ENCODE data around the gene OTOP1.
"Not testable (repeated sequence)": the region's sequence is repeated elsewhere in the genome, so short reads cannot be mapped to it uniquely, and the experiment has no call there.

OTOP1 gene, protein sequence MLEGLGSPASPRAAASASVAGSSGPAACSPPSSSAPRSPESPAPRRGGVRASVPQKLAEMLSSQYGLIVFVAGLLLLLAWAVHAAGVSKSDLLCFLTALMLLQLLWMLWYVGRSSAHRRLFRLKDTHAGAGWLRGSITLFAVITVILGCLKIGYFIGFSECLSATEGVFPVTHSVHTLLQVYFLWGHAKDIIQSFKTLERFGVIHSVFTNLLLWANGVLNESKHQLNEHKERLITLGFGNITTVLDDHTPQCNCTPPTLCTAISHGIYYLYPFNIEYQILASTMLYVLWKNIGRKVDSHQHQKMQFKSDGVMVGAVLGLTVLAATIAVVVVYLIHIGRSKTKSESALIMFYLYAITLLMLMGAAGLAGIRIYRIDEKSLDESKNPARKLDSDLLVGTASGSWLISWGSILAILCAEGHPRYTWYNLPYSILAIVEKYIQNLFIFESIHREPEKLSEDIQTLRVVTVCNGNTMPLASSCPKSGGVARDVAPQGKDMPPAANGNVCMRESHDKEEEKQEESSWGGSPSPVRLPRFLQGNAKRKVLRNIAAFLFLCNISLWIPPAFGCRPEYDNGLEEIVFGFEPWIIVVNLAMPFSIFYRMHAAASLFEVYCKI

DNA sequence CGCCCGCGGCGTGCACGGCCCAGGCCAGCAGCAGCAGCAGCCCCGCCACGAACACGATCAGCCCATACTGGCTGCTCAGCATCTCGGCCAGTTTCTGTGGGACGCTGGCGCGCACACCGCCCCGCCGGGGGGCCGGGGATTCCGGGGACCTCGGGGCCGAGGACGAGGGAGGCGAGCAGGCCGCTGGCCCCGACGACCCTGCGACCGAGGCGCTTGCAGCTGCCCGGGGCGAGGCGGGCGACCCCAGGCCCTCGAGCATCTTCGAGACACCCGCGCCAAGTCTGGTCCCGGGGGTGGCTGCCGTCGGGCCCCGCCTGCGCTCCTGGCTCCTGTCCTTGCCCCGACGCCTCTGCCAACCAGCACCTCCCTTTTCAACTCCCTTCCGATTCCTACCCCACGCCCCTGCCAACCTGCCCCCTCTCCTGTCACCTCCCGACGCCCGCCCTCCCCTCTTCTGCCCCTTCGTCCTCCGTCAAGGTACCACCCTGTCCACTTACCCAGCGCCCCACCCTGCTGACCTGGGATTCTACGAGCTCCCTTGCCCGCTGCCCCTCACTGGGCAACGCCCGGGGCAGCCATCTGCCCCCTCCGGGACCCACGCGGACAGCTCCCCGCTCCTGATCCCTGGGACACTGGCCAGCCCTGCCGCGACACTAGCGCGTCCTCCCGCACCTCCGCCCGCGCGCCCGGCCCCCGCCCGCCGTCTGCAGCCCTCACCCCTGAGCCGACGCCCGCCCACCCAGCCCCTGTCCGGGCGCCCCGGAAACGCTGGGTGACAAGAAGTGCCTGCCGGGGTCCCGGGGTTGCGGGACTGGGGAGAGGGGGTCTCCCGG, at the start of gene OTOP1:
OTOP1 (minus strand) TSS at position 324 of the 833 bp plus-strand sequence; CDS start at position 259, 65 bp downstream.
- no peak for DNase-seq

DNA sequence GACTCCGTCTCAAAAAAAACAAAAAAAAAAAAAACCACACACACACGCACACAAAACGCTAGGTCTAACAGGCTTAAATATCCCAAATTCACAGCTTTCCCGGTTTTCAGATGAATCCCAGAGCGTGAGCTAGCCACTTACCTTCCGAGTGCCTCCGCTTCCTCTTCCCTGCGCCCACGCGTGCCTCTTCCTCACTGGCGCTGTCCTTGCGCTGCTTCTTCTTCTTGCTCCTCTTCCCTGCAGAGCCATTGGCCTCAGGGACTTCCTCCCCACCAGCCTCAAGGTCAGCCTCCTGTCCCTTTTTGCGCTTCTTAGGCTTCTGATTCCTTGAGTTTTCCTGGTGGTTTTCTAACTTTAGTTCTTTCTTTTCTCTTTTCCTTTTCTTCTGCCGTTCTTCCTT, 47.5 kb upstream of the OTOP1 start:
- DNase-seq = no peak

DNA sequence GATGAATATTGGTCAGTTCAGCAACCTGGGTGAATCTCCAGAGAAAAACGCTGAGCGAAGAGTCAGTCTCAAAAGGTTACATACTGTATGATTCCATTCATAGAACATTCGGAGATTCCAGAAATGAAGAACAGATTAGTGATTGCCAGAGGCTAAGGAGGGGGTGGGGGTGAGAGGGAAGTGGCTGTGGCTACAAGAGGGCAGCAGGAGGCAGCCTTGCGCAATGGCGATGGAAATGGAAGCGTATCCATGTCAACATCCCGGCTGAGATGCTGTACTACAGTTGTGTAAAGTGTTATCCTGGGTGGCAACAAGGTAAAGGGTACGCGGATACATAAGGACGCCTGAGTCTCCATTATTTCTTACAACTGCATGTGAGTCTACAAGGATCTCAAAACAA, 45.2 kb upstream of the OTOP1 start:
- DNase-seq = no peak

DNA sequence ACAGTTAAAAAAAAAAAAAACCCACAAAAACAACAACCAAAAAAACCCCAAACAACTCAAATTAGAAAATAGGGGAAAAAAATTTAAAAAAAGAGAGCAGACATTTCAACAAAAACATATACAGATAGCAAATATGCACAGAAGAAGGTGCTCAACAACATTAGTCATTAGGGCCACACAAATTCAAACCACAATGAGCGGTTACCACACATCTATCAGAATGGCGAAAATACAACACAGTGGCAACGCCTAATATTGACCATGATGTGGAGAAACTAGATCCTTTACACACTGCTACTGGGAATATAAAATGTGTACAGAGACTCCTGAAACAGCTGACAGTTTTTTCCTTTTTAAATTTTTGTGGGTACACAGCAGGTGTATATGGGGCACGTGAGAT, 43.8 kb upstream of the OTOP1 start:
- DNase-seq = no peak

DNA sequence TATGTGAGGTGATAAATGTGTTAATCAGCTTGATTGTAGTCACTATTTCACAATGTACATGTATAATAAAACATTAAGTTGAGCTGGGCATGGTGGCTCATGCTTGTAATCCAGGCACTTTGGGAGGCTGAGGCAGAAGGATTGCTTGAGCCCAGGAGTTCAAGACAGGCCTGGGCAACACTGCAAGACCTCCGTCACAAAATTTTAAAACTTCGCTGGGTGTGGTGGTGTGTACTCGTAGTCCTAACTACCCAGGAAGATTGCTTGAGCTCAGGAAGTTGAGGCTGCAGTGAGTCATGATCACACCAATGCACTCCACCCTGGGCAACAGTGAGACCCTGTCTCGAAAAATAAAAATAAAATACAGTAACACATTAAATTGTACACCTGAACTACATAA, 43.1 kb upstream of the OTOP1 start:
- no peak for DNase-seq

DNA sequence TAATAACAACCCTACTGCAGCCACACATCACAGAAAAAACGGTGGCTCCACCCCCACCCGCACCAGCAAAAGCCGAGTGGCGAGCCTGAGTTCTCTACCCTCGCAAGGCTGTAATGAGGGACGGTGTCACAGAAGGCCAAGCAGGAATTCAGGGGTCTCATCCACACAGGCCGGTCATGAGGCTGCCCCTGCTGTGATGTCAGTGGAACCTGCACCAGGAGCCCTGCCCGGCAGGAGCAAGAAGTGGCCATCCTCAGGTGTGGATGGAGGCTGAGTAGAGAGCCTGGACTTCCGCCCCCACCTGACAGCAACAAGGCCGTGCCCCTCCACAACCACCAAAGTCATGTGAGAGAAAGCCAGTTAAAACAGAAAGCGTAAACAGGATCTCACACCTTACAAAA, 42.6 kb upstream of the OTOP1 start:
- DNase-seq = no peak

DNA sequence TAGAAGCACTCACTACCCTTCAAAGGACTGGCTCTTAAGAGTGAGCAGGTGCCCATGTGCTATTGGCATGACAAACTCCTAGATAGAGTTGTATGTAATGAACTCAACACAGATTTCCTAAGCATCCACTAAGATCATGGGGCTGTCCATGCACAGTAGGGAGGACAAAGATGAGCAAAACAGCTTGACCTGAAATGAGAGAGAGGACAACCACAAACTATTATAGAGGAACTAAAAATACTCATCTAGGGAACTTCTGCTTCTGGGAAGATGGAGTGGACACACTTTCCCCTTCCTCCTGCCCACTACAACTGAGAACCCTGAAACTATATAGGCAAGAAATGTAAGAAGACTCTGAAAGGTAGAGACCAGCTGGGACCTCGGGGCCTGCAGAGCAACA, 42.0 kb upstream of the OTOP1 start:
- DNase-seq = no peak

DNA sequence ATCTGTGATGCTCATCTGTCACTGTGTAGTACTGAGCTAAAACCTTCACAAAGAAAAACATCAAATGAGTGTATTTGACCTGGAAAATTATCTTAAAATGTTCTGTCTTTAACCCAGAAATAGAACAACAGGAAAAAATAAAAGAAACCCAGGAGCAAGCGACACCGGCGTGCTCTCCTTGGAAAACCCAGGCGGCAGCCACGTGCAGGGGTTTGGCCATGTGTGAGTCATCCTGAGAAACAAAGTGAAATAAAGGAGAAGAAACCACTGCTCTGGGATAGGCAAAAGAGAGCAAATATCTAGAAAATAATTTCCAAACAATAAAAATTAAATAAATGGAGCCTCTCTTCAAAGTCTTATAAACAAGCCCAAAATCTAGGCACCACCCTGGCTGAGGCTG, 41.3 kb upstream of the OTOP1 start:
- no peak for DNase-seq

DNA sequence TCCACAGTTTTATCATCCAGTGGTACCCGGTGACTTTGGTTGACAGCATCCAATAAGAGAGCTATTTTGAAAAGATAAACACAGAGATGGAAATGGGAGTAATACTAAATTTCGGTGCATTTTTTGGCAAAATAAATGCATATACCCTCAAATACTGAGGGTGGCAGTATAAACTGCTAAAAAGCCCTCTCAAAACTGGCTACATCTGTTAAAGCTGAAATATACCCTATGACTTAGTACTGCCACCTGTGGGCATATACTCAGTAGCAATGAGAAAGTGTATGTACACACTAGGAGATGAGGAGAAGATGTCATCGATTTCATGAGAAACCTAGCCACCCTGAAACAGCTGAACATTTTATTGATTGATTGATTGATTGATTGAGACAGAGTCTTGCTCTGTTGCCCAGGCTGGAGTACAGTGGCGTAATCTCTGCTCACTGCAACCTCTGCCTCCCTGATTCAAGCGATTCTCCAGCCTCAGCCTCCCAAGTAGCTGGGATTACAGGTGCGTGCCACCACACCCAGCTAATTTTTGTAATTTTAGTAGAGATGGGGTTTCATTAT, 33.5 kb upstream of the OTOP1 start:
- DNase-seq = peak; percentile 30

DNA sequence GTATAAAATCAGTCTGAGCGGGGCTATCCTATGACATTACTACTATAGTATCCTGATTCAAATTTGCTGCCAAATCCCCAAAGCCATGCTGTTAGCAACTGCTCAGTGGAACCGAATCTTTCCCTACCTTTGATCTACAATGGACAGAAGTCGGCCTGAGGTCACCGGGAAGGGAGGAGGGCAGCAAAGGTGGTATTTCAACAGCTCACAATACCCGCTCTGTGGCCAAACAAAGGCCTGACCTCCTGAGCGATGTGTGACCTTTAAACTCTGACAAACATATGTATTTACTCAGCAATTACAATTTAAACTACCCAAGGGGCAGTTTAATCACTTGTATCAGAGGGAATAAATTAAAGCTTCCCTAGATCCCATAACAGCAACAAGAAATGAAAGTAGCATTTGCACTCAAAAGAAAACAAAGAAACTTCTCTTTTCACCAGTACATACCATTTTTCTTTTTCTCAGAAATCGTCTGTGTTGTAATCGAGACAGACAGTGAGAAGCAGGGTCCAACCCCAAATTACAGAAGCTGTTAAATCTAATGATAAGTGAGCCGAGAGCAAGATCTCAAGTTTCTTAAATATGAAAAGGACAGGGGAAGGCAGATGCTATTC, 32.9 kb upstream of the OTOP1 start:
- DNase-seq = no peak

DNA sequence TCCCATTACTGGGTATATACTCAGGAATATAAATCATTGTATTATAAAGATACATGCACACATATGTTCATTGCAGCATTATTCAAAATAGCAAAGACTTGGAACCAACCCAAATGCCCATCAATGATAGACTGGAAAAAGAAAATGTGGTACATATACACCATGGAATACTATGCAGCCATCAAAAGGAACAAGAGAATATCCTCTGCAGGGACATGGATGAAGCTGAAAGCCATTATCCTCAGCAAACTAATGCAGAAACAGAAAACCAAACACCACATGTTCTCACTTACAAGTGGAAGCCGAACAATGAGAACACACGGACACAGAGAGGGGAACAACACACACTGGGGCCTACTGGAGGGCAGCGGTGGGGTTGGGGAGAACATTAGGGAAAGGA, 31.0 kb upstream of the OTOP1 start:
- DNase-seq = not testable (repeated sequence)

DNA sequence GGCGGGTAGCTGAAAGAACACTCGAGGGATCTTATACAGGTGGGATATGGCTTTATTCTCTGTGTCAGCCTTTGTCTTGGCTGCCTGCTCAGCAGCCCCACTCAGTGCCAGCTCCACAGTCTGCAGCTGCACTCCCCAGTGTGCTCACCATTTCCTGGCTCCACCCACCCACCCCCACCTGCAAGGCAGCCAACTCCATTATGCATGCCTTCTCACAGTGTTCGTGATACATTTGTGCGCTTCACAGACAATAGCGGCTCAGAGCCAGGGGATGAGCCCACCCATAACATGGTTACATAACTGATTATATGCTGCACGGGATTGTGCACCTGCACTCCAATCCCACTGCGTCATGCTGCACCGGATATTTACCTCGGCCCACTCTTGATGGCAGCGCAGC, 30.1 kb upstream of the OTOP1 start:
- DNase-seq = no peak

DNA sequence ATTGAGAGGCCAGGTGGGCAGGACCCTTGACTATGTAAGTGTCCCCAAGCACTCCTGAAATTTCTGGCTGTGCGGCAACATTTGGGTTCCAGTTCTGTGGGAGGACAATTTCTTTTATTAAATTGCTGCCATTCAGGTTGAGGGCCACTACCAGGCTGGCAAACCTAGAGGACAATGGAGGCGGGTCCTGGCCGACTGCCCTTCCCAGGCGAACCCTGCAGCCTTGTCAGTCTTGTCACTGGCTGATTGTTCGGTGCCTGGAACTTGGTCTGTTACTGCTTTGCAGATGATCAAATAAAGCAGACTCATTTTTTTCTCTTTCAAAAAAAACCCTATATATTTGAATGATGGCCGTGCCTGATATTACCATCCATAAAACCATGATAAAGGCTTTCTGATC, 27.9 kb upstream of the OTOP1 start:
- no peak for DNase-seq

DNA sequence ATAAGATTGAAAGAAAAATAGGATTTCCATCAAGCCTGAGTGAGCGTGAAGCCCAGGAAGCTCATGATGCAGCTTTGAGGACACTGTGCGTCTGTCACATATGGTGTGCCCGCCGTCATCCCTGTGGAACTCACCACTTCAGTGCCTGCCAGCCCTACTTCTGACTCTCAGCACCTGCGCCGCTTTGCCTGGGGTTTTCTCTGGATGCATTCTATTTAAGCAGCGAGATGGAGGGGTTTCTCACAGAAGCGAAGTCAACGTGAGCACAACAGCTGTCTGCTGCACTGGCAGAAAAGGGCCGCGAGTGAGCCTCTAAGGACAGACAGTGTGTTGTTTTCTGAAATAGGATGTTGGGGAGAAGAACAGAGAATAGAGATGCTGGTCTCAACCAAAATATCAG, 27.5 kb upstream of the OTOP1 start:
- DNase-seq = no peak

DNA sequence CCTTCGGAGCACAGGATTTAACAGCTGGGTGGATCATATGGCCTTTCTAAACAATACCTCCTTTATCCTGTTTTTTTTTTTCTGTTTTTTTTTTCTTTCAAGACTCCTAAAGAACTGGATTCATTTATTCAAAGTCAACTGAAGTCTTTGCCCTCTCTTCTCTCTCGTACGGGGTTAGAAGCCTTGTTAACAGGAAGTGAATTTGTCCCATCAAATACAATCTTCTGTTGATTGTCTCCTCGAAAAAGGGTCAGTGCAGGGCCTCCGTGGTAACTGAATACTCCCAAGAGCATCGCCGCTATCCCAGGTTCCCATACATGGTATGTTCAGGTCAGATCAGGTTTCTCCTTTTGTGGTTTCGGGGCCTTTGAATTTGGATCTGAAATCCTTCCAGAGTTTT, 23.1 kb upstream of the OTOP1 start:
- no peak for DNase-seq

DNA sequence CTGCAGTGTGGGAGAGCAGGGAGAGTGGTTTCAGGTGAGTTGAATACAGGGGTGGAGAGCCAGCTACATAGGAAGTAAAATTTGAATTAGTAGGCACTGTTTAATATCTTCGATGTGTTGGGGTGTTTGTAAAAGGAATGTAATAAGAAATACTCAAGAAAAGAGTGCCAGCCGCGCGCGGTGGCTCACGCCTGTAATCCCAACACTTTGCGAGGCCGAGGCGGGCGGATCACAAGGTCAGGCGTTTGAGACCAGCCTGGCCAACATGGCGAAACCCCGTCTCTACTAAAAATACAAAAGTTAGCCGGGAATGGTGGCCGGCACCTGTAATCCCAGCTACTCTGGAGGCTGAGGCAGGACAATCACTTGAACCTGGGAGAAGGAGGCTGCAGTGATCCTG, 22.6 kb upstream of the OTOP1 start:
- not testable (repeated sequence) for DNase-seq

DNA sequence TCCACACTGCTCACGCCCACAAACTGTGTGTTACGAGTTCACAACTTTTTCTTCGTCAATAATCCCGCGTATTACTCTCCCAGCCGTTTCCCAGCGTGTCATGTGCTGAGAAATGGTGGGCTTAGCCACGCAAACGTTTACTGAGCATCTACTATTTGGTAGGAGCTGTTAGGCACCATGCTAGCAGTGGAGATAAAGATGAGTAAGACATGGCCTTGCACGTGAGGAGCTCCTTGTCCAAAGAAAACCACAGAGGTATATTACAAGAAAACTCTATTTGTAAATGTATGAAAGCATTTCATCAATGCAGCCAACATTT, 22.1 kb upstream of the OTOP1 start:
- no peak for DNase-seq

DNA sequence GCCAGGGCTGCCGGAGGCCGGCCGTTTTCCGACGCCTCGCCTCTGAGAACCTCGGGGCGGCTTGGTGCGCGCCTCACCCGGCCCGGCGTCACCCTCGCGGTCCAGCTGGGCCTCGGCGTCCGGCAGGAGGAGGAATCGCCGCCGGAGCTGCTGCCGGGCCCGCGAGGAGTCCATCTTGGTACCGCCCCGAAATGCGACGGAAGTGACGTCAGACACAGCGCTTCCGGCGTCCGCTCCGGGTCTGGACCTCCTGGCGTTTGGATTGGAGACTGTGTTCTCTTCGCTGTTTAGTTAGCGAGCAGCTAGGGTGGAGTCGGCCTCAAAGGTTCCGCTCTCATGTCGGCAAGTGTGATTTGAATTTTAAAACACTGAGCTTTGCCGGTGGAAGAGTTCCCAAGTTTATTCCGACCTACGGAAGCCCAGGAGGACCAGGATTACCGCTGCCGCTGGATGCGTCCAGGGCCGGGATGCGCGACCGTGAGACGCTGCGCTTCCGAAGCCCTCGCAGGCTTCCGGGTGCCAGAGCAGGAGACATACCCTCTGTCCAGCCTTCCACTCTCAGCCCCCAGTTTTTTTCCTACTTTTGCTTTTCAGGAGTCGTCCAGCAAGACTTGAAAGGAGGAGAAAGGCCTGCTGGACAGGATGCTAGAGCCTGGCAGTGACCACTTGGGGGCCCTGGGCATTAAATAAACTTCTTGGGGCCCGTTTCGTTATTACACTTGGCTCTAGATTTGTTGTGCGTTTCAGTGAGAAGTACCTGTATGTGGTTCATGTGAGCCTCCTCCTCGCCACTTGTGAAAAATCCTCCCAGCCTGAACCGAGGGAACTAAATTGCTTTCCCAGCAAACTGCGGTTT, 21.5 kb upstream of the OTOP1 start, which contains the start of gene TMEM128:
TMEM128 (minus strand) TSS at position 195 of the 856 bp plus-strand sequence; CDS start at position 174, 21 bp downstream.
- peak; percentile 76 for DNase-seq

DNA sequence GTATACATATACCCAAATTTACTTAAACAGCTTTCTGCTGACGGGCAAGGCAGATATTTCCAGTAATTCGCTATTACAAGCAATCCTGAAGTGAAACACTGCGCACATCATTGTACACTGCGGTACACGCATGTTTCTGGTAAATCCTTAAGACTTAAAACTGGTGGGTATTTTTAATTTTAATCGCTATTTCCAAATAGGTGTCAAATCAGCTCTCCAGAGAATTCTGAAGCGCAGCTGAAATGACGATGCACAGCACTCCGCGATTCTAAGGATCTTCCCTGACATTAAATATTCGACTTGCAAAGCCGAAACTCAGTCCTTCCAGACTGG, 20.9 kb upstream of the OTOP1 start:
- DNase-seq = no peak

DNA sequence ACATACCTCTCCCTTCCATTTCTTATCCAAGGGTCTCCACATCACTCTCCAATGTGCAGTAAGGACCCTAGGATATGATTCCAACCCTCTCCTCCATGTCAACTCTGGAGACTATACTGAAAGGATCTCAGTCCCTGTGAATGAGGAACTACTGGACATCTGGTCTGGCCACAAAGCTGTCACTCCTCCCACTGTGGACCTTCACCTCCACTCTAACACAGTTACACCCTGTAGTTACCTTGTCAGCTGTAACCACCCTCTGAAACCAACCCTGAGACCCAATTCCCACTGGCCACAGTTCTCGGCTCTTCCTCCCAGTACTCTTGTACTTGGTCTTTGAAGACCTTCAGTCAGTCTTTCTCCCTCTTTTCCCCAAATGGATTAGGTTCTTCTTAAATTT, 18.4 kb upstream of the OTOP1 start:
- DNase-seq = no peak

DNA sequence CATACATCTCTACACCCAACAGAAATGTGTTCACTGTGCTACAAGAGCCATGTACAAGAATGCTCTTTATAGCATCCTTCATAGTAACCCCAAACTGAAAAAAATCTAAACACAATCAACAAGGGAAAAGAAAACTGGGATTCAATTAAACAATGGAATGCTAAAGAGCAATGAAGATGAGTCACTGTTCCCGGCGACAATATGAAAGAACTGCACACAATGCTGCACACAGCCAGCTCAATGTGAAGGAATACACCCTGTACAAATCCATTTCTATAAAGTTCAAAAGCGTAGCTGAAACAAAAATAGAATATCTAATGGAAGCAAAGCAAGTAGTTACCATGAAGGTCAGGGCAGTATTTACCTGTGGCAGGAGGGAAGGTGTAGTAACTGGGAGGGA, 12.8 kb upstream of the OTOP1 start:
- not testable (repeated sequence) for DNase-seq

DNA sequence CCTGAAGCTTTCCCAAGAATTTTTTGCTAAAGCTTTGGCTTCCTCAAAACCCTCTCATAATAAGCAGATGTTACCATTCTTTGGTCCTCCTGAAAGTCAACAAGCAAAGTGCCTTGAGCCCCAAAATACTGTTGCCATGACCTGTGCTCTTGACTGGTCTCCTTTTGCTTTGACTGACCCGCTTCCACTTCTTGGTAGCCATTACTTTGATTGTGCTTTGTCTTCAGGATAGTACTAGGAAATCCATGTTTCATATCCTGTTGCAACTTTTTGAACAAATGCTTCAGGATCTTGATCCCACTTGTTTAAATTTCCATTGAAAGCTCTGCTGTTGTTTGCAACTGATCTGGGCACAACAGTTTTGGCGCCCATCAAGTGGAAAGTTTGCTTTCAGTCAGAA, 6.9 kb upstream of the OTOP1 start:
- no peak for DNase-seq

All from DMS 273 treated with DMSO at 0.1 percent for 48 hours (cell line).